ENCODE data around the gene TMED6.
A peak's percentile ranks its signal among the peaks of the same experiment; 100 is the strongest.
"Not testable (repeated sequence)": the region's sequence is repeated elsewhere in the genome, so short reads cannot be mapped to it uniquely, and the experiment has no call there.

The TMED6 gene

DNA sequence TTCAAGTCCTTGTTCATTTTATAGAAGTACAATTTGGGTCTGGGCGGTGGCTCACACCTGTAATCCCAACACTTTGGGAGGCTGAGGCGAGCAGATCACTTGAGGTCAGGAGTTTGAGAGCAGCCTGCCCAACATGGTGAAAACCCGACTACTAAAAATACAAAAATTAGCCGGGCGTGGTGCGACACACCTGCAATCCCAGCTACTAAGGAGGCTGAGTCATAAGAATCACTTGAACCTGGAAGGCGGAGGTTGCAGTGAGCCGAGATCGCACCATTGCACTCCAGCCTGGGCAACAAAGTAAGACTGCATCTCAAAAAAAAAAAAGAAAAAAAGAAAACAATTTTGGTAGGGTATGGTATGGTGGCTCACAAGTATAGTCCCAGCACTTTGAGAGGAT is 8.5 kb upstream of the TMED6 start:
- not testable (repeated sequence) for DNase-seq (ENCODE audit: low spot score)

DNA sequence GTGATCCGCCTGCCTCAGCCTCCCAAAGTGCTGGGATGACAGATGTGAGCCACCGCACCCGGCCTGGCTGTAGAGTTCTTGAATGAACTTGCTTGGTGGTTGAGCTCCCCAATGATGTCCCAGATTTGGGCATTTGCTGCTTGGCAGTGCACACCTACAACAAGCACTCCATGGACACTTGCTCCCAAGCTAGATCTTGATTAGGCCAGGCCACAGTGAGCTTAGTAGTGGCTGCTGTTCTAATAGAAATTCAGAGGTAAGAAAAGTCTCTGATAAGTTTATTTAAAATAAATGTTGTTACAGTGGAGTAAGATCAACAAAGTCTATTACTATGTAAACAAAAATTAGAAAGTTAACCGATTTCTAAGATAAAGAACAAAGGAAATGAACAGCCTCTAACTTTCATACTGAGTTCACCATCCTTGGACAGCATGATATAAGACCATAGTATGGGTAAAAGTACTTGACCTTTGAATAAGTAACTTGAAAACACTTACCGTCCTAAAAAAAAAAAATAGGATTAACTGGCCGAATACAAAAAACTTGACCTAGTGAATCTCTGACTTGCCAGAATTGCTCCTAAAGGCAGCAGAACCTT is 951 bp downstream of the TMED6 start:
- DNase-seq (ENCODE audit: low spot score) = no peak

DNA sequence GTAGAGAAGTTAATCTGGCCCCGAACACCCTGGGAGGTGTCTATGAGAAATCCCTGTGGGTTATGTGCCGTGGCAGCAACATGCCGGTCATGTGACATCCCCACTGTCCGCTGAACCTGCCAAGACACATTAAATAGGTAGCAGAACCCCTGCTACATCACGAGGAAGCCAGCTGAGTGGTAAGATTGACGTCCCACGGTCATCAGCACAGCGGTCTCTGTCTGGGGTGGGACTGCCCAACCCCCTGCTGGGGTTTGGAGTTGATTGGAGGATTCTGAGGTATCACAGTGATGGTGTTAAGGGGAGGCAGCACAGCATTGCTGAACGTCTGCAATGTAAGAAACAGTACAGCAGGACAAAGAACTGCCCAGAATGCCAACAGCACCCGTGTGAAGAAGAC is 2.0 kb downstream of the TMED6 start:
- no peak for DNase-seq (ENCODE audit: low spot score)

DNA sequence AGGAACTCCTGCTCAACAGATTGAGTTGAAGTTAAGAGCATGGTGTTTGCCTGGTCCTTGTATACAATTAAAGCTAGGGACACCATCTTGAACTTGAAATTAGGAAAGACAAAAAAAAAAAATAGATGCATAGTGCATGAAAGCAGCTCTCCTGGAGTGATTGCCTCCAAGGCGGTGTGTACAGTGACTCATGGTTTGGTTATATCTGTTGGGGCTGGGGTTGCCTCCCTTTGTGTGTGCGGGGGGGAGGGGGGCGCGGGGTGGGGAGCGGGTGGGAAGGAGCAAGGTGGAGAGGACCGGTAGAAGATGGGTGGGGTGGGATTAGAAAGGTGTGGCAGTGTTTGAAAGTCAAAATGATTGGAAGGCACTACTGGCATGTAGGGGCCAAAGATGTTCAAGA is 3.4 kb downstream of the TMED6 start:
- DNase-seq (ENCODE audit: low spot score) = no peak

DNA sequence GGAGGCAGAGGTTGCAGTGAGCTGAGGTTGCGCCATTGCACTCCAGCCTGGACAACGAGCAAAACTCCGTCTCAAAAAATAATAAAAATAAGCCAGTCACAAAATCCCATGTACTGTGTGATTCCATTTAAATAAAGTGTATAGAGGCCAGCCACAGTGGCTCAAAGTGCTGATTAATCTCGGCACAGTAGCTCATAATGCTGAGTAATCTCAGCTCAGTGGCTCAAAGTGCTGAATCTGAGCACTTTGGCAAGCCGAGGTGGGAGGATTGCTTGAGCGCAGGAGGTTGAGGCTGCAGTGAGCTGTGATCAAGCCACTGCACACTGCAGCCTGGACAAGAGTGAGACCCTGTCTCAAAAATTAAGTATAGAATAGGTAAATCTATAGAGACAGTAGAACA is 4.9 kb downstream of the TMED6 start:
- no peak for DNase-seq (ENCODE audit: low spot score)

DNA sequence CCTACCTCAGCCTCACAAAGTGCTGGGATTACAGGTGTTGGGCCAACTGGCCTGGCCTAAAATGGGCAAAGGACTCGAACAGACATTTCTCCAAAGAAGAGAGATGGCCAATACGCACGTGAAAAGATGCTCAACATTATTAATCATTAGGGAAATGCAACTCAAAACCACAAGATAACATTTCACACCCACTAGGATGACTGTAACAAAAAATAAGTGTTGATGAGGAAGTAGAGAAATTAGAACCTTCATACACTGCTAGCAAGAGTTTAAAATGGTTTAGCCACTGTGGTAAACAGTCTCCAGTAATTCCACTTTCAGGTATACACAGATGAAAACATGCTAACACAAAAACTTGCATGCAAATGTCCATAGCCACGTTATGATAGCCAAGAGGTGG is 5.7 kb downstream of the TMED6 start:
- no peak for DNase-seq (ENCODE audit: low spot score)

DNA sequence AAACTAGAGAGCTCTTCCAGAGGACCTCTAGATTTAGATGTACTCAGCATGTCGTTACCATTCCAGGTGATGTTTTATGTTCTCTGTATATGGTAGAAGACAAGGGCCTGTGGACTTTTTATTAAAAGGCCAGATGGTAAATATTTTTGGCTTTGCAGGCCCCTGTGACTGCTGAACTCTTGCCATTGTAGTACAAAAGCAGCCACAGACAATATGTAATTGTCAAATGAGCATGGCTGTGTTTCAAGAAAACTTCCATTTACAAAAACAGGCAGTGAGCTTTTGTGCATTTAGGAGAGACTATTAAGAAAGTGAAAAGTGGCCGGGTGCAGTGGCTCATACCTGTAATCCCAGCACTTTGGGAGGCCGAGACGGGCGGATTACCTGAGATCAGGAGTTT is 7.4 kb downstream of the TMED6 start:
- no peak for DNase-seq (ENCODE audit: low spot score)

DNA sequence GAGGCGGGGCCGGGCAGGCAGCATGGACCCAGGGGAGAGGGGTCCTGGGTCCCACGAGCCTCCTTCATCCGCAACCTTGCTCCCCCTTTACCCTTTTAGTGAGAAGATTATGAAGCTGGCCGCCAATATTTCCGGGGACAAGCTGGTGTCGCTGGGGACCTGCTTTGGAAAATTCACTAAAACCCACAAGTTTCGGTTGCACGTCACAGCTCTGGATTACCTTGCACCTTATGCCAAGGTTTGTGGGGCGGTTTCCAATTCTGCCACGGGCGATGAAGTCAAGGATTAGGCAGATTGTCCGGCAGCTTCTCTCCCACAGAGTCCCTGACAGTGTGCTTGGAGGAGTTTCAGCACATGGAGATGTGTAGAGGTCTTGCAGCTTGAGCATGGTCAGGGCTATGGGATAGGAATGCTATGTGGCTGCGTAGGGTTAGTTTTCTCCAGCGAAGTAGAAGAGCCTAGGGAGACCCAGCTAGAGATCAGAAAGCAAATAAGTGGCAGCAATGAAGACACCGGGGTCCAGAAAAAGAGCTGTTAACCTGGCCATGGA is 11.4 kb downstream of the TMED6 start:
- DNase-seq (ENCODE audit: low spot score) = peak; percentile 27

DNA sequence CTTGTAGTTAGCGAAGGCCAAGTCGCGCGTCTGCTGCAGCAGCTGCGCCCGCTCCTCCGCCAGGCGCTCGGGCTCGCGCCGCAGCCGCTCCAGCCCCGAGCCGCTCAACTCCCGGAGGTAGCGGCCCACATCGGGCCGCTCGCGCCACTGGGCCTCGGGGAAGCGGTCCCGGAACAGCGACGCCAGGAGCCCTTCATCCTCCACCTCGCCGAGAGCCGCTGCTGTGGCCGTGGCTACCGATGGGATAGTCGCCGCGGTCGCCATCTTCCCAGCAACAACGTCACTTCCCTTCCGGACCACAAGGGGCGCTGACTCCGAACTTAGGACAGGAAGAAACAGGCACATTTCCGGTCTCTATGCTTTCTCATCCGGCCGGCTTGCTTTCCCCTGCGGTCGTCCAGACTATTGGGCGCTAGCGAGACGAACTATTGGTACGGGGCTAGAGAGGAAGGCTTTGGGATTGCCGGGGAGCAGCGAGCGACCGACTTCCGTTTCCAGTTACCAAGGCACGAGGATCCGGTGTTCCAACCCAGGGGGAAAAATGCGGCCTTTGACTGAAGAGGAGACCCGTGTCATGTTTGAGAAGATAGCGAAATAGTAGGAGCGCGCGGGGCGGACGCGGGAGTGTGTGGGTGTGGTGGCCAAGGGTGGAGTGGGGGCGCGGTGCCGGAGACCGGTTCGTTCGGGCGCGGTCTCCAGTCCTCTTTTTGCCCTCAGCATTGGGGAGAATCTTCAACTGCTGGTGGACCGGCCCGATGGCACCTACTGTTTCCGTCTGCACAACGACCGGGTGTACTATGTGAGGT is 12.1 kb downstream of the TMED6 start, which contains the start of the genes COG8 and NIP7:
TSS of gene COG8 (minus strand) at position 276 of the 806 bp plus-strand sequence. CDS start at position 264, 12 bp downstream.
TSS of gene NIP7 (plus strand) at position 484 of the 806 bp plus-strand sequence. CDS start at position 542, 58 bp downstream.
- DNase-seq (ENCODE audit: low spot score) = peak; percentile 96

DNA sequence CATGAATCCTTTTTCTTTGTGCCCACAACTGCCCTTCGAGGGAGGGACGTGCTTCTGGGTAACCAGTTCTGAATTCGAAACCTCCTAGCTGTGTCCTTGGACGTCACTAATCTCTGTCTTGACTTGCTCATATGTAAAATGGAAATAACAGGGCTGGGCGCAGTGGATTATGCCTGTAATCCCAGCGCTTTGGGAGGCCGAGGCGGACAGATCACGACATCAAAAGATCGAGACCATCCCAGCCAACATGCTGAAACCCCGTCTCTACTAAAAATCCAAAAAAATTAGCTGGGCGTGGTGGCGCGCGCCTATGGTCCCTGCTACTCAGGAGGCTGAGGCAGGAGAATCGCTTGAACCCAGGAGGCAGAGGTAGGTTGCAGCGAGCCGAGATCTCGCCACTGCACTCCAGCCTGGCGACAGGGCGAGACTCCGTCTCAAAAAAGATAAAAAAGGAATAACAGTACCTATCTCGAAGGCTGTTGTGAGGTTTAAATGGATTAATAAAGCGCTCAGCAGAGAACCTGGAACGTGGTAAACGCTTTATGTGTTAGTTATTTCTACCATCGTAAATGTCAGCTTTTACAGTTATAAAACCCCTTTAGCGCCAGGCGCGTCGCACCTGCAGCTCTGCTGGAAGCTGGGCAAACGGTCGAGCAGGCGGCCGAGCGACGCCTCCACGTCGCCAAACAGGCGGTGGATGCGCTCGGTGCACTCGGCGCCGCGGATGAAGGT is 12.9 kb downstream of the TMED6 start:
- DNase-seq (ENCODE audit: low spot score) = no peak

DNA sequence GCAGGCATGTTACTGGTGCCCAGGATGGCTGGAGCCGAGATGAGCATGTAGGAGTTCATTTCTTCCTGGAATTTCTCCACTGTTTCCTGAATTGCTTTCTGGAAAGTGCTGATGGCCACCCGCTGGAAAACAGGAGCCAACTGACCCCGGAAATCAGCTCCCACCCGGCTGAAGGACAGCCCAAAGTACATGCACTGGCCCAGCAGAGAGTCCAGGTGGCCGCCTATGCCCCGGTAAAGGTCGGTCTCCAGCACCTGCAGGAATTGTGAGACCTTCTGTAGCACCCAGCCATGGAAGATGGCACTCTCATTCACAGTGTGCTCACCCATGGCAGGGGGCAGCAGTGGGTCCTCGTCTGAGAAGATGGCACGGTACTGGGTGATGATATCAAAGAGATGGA is 16.9 kb downstream of the TMED6 start:
- DNase-seq (ENCODE audit: low spot score) = no peak

DNA sequence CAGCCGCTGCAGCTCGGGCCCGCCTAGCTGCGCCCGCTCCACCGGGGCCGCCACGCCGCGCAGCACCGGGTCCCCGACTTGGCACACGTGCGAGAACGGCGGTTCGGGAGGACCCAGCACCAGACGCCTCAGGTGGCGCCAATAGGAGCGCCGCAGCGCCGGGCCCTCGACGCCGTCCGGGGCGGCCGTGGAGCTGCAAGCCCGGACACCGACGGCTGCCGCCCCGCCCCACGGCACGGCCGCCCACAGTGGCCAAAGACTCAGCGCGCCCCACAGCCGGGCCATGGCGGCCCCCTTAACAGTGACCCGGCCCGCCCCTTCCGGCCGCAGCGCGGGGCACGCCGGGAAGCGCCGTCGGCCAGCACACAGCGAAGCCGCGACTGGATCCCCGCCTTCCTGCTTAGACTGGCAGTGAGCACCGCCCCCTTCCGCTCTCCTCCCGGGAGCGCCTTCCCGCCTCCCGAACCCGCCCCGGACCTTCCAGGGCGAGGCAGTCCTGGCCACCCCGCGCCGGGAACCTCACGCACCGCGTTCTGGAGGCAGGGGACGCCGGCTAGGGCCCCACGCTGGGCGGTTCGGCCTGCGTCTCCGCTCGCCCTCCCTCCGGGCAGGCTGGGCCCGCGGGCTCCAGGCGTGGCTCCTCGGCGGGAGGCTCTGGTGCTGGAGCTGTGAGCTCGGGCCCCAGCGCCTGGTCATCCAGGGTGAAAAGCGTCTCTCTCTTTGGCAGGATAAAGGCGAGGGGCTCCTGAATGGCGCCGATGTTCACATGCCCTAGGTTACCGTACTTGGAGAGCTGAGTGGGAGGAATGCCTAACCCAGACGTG is 21.1 kb downstream of the TMED6 start, which contains the start of gene PDF:
TSS of gene PDF (minus strand) at position 303 of the 824 bp plus-strand sequence. CDS start at position 285, 18 bp downstream.
- peak; percentile 97 for DNase-seq (ENCODE audit: low spot score)

DNA sequence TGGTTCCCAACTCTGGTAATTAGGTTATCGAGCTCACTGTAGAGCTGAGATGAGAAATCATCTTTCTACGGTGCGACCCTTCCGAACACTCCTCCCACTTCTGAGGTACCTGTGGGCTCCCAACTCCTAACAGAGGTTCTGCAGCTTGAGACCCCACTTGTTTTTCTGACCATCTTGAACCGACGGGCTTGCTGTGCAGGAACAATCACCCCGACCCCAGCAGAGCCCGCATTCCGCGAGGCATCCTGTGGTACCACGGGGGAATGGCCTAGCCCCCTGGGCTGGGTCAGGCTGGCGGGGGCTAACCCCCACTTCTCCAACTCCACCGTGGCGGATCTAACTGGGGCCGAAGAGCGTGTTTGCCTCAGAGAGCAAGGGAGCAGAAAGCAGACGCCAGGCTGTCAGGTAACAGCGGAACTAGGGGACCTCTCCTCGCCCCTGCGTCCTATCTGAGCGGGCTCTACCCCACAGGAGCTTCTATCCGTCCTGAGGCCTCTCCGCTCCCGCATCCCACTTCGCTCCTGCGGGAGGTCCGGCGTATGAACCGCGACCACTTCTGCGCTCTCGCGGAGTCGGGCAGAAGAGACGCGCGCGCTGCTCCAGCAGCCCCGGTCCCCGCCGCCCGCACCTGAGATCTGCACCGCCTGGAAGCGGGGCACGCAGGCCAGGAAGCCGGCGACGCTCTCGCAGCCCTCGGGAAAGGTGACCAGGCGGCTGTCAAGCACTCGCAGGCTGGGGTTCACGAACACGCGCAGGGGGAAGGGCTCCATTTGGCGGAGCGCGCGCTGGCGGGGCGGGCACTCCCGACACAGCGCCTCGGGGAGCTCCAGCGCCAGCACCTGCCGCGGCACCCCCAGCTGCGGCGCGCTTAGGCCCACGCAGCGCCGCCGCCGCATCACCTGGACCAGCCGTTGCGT is 22.0 kb downstream of the TMED6 start:
- DNase-seq (ENCODE audit: low spot score) = peak; percentile 57

DNA sequence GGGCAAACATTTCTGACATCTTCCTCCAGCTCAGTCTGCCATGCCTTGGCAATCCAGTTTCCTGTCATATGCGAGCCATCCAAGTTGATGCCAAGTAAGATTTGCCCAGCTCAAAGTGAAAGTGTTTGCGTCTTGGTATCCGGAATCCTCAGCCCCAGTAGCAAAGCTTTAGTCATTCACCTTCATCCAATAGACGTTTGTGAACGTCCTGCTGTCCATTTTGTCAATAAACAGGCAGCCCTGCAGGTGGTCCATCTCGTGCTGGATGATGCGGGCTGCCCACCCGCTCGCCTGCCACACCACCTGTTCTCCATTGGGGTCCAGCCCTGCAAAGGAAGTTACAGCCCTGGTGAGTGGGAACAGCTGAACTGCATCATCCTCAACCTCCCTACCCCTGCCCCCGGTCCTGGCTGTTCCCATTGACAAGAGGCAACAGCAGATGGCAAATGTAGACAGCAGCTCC is 22.7 kb downstream of the TMED6 start:
- no peak for DNase-seq (ENCODE audit: low spot score)

DNA sequence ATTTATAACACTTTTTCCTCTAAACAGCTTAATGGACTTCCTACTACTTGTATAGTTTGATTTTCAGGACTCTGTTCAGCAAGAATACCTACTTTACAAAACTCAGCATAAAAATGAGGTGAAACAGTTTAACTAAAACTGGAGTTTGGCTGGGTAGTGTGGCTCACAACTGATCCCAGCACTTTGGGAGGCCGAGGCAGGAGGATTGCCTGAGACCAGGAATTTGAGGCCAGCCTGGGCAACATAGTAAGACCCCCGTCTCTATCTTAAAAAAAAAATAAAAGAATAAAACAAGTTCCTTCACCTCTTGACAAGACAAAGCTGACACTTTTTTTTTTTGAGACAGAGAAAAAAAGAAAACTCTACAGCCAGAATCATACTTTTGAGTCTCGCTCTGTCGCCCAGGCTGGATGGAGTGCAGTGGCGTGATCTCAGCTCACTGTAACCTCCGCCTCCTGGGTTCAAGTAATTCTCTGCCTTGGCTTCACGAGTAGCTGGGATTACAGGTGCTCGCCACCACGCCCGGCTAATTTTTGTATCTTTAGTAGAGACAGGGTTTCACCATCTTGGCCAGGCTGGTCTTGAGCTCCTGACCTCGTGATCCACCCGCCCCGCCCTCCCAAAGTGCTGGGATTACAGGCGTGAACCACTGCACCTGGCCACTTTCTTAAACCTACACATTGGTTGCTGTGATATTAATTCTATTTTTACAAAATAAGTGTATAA is 23.8 kb downstream of the TMED6 start:
- no peak for DNase-seq (ENCODE audit: low spot score)

DNA sequence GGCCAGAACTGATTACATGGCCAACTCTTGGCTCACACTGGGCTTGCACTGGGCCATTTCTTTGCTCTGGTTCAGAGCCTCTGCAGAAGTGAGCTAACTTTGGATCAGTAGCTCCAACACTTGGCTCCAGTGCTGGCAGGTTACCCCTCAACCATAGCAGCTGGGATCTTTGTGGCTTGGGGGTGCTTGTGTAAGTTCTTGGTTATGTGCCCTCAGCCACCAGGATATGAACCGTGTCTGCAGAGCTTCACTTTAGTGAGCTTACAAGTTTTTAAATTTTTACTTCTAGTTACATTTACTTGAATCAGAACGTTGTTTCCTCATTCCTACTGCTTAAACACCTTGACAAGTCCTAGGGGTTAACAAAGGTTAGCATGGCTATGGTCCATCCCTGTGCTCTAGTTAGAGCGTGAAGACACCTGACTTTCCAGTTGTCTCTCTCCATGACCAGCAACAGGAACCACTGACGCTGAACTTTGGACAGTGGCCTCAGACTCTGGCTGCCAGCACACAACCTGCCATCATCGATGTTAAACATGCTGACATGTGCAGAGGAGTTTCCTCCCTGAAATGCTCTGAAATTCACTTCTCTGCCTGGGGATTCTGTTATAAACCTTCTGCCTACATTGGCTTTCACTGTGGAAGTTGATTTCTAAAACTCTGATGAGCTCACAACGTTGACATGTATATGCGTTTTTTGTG is 25.3 kb downstream of the TMED6 start:
- no peak for DNase-seq (ENCODE audit: low spot score)

DNA sequence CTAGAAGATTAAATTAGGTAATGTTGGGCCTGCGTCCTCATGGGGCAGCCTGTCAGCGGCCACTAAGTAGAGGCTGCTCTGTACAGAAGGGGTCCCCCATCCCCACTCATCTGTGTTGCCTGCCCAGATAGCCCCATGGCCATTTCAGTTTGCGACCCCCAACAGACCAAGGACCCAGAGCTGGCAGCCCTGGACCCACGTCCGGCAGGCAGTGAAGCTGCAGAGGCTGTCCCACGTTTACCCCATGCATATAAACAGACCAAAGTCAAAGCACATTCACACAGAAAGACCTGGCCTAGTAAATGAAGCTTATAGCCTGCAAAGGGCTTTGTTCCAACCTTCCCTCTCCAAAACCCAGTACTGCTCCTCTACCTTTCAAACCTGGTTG is 25.8 kb downstream of the TMED6 start:
- DNase-seq (ENCODE audit: low spot score) = no peak

DNA sequence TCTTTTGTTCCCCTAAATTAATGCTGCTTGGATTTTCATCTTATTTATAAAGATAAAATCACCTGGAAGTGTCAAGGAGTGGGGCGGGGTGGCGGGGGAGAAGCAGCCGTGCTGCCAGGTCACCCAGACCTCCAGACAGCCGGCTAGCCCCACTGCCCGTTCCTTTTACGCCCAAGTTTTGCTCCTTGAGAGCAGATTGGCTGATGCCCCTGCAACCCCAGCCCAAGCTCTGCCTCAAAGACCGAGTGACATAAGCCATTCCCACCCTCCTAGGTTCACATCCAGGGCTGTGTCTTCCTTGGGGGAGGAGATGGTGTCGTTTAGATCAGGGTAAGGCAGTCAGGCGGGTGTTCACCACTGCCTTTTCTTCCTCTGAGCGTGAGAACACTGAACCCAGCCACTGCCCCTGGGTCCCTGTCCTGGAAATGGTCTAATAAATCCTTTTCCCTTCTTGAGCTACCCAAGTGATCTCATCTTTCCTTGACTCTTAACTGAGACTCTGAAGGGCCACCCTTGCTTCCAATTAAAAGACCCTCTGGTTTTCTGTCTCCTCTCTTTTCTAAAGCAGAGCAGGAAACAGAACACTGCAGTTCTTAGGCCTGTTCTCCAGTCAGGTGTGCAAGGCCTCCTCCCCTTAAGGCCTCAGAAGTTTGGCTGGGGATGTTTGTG is 26.9 kb downstream of the TMED6 start:
- no peak for DNase-seq (ENCODE audit: low spot score)
